ENCODE measurements around the gene GOLGA6D.
"Not testable (repeated sequence)": the region's sequence is repeated elsewhere in the genome, so short reads cannot be mapped to it uniquely, and the experiment has no call there.

Gene GOLGA6D

DNA sequence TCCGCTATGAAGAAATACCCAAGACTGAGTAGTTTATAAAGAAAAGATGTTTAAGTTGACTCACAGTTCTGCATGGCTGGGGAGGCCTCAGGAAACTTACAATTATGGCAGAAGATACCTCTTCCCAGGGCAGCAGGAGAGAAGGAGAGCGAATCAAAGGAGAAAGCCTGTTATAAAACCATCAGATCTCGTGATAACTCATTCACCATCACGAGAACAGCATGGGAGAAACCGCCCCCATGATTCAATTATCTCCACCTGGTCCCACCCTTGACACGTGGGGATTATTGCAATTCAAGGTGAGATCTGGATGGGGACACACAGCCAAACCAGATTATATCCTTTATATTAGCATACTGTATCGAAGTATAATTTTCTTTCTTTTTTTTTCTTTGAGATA is 49.5 kb downstream of the GOLGA6D start:
- not testable (repeated sequence) for DNase-seq (ENCODE audit: low read depth in 2 of 2)

DNA sequence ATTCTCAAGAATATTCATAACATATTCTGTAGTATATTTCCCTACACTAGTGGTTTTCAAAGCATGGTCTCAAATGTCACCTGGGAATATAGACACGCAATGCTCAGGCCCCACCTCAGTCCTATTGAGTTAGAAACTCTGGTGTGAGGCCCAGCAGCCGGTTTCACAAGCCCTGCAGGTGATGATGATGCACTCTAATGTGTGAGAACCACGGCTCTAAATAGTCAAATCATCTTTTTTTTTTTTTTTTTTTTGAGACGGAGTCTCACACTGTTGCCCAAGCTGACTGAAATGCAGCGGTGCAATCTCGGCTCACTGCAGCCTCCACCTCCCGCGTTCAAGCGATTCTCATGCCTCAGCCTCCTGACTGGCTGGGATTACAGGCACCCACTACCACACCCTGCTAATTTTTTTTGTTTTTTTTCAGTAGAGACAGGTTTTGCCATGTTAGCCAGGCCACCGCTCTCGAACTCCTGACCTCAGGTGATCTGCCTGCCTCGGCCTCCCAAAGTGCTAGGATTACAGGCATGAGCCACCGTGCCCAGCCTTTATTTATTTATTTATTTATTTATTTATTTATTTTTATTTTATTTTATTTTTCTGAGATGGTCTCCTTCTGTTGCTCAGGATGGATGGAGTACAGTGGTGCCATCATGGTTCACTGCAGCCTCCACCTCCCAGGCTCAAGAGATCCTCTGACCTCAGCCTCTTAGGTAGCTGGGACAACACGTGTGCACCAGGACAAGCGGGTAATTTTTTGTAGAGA is 51.2 kb downstream of the GOLGA6D start:
- not testable (repeated sequence) for DNase-seq (ENCODE audit: low read depth in 2 of 2)

DNA sequence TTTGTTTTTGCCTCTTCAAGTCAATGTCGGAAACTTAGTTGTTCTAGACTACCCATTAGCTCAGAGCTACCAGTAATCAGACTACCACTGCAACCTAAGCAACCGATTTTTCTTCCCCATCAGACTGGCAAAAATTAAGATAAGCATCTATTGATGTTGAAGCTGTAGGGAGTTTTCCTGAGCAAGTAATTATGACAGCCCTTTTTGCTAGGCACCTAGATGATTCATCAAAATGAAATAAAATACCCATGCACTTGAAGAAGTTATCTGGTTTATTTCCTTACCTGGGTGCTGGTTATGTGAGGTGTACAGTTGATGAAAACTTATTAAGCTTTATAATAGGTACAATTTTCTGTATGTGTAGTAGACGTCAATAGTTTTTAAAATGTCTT is 52.7 kb downstream of the GOLGA6D start:
- DNase-seq (ENCODE audit: low read depth in 2 of 2): no peak

DNA sequence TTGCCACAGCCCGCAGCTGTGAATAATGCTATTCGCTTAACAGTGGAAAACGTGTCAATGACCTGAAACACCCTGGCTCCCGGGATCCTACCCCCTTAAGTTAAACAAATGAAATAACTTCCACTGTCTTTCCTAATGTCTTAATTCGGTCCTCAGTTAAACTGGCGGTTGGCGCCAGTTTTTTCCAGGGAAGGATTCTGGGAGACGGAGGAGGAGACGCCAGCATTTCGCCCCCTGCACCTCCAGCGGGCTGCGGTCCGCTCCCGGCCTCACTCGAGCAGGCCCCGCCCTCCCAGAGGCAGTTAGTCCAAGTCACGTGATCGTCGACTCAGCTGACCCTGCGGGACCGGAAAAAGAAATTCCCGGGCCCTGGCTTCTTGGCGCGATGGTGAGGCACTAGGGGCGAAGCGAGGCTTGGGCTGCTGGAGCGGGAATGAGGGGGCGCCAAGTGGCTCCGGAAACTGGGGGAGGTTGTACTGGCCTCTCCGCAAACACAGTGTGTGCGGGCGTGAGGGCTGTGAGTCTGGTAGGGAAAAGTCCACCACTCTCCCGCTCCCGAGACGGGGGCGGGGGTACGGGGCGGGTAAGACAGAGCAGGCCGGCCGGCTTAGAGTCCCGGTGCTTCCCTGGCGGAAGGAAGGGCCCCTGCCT is 53.2 kb downstream of the GOLGA6D start, which contains the start of gene COMMD4:
COMMD4 (plus strand) TSS at position 359 of the 651 bp plus-strand sequence; CDS start at position 386, 27 bp downstream.
- peak; percentile 76 to 85 for DNase-seq (ENCODE audit: low read depth in 2 of 2)

DNA sequence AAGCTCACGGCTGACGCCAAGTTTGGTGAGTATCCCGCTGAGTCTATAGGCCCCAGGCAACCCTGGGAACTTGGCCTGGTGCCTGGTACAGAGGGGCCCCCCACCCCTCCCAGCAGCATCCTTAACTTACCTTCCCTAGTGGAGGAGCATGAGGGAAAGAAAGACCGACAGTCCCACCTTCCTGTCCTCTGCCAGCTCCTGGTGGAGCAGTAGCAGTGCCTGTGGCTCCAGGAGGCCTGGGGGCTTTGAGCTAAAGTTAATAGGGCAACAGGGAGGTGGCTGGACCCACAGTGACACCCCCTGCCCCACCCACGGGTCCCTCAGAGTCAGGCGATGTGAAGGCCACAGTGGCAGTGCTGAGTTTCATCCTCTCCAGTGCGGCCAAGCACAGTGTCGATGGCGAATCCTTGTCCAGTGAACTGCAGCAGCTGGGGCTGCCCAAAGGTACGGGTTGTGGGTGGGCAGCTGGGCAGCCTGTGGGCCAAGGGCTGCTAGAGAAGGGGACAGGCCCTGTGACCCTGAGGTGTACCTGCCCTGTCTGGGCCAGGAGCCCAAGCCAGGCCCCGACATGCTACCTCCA is 56.1 kb downstream of the GOLGA6D start:
- no peak for DNase-seq (ENCODE audit: low read depth in 2 of 2)

DNA sequence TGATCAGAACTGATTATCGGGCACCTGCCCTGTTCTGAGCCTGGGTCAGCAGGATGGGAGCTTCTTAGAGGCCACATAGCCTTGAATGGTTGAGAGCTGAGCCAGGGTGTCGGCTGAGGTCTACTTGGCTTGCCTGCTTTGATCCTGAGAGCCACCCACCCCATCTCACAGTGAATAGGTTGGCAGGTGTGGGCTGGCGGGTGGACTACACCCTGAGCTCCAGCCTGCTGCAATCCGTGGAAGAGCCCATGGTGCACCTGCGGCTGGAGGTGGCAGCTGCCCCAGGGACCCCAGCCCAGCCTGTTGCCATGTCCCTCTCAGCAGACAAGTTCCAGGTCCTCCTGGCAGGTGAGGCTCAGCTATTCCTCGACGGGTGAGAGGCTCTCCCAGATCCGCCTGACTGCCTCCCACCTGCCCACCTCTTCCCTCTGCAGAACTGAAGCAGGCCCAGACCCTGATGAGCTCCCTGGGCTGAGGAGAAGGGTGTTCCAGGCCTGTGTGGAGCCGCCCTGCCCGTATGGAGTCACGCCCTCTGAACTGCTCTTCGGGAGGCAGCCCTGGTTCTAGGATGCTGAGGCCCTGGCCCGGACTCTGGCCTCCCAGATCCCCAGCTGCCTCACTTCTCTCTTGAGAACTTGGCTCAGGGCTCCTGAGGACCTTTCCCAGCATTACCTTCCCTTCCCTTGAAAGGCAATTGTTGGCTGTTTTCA is 57.1 kb downstream of the GOLGA6D start:
- no peak for DNase-seq (ENCODE audit: low read depth in 2 of 2)

DNA sequence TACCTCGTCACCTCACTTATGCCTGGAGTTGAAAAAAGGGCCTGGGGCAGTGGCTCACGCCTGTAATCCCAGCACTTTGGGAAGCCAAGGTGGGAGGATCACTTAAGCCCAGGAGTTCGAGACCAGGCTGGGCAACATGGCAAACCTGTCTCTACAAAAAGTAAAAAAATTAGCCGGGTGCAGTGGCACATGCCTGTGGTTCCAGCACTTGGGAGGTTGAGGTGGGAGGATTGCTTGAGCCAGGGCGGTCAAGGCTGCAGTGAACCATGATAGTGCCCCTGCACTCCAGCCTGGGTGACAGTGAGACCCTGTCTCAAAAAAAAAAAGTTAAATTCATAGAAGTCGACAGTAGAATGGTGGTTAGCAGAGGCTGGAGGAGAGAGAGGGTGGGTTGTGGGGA is 59.6 kb downstream of the GOLGA6D start:
- DNase-seq (ENCODE audit: low read depth in 2 of 2): no peak

DNA sequence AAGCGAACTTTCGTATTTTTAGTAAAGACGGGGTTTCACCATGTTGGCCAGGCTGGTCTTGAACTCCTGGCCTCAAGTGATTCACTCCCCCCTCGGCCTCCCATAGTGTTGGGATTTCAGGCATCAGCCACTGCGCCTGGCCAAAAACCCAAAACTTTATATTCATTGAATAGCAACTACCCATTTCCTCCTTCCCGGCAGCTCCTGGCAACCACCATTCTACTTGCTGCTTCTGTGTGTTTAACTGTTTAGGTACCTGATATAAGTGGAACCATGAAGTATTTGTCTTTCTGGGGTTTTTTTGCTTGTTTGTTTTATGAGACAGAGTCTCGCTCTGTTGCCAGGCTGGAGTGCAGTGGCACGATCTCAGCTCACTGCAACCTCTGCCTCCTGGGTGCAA is 61.3 kb downstream of the GOLGA6D start:
- DNase-seq (ENCODE audit: low read depth in 2 of 2): not testable (repeated sequence)

Measured in activated CD4-positive, alpha-beta T cell treated with anti-CD3 and anti-CD28 coated beads for 24 hours (primary cell).